GM10266 (cell line): ENCODE measurements around the gene GLUD2.
"Not testable (repeated sequence)": the region's sequence is repeated elsewhere in the genome, so short reads cannot be mapped to it uniquely, and the experiment has no call there.

ENCODE experiments used
- DNase-seq: peaks from one replicate; pipeline ENCODE4 v3.0.0; 2012; ENCODE audit errors: extremely low spot score
- CTCF ChIP-seq: IDR thresholded peaks from 2 replicates; pipeline ENCODE4 v1.5.1; 2012; ENCODE audit warnings: mild to moderate bottlenecking, low read depth; ENCODE audit not compliant: control insufficient read depth, insufficient read depth; ENCODE audit errors: missing control alignments

Gene GLUD2

DNA sequence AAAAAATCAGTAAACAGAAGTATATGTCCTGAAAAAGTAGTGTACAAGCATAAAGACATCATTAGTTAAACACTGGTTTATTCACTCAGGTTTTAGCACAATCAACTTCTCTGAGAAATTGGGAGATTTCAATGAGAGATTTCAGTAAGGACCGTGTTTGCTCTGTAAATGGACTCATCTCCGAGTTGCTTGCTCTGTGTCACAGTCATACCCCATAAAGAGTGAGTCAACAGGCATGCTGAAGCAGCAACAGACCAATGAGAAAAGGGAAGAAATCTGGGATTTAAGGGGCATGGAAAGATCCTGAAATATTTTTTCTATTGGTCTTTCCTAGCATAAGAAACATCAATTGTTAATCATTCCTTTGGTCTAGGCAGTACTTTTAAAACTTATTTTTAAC lies 4.7 kb downstream of the GLUD2 start:
- no peak for TF ChIP-seq CTCF

GRCh38 chrX:121062289-121062688 lies 14.9 kb downstream of the GLUD2 start:
- no peak for TF ChIP-seq CTCF
- no peak for DNase-seq

More for the DNA sequence above, 4.7 kb downstream of the GLUD2 start:
- no peak for DNase-seq

DNA sequence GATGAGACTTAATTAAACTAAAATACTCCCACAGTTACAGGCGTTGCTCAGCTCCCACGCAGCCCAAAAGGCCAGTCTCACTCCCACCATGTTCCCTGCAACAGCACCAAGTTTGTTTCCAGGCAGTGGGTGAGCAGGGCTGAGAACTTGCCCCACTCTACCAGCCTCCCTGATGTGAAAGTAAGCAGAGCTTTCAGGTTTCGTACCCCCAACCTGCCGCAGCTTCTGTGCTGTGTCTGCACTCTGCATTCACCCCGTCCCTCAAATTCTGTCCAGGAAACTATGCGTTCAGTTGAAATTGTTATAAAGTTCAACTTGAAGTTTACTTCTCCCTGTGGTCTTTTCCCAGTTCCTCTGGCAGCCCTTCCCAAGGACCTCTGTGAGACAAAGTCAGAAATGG lies 17.2 kb downstream of the GLUD2 start:
- no peak for TF ChIP-seq CTCF
- no peak for DNase-seq

- not testable (repeated sequence) for DNase-seq
Measured at GRCh38 chrX:121084247-121084646, 36.8 kb downstream of the GLUD2 start.

- no peak for DNase-seq
- TF ChIP-seq CTCF: no peak
Measured at GRCh38 chrX:121084903-121085611, 37.6 kb downstream of the GLUD2 start.

- no peak for DNase-seq
- no peak for TF ChIP-seq CTCF
Measured at GRCh38 chrX:121085612-121086010, 38.2 kb downstream of the GLUD2 start.

DNA sequence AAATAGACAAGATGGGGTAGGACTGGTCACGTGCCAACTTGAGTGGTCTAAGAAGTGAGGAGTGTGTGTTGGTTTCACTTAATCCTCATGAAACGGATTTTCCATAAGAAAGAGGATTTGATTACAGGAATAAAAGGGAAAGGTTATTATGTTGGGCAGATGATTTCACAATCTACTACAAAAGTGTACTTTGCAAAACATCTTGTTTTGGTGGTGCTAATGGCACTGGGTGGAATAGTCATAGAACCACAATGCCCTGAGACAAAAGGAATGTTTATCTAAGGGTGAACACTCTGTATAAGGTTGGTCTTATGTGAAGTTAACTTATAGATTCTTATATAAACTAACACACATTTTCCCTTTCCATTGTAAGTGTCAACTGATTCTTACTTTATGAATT lies 45.6 kb downstream of the GLUD2 start:
- TF ChIP-seq CTCF: no peak

More for the DNA sequence above, 45.6 kb downstream of the GLUD2 start:
- DNase-seq: no peak
